IPS DF 6.9 (cell line): ENCODE results near the gene USP27X.

ENCODE experiments used
- DNase-seq: peaks from one replicate; pipeline ENCODE4 v3.0.0-alpha.2; 2013; ENCODE audit warnings: low read depth, low spot score
- H3K27ac ChIP-seq: one replicate; pipeline ENCODE4 v1.5.1; 2013; ENCODE audit warnings: low read length, control low read depth
- H3K27me3 ChIP-seq: 2 replicates; pipeline ENCODE4 v1.6.1; 2013; ENCODE audit warnings: mild to moderate bottlenecking, low read length; ENCODE audit not compliant: control insufficient read depth, insufficient read depth
- H3K36me3 ChIP-seq: 2 replicates; pipeline ENCODE4 v1.6.1; 2013; ENCODE audit warnings: low read length; ENCODE audit not compliant: control insufficient read depth, insufficient read depth
- H3K4me1 ChIP-seq: 2 replicates; pipeline ENCODE4 v1.6.1; 2013; ENCODE audit warnings: low read length; ENCODE audit not compliant: control insufficient read depth, insufficient read depth
- H3K4me3 ChIP-seq: 2 replicates; pipeline ENCODE4 v1.5.1; 2013; ENCODE audit warnings: mild to moderate bottlenecking, low read length
- H3K9me3 ChIP-seq: 2 replicates; pipeline ENCODE4 v1.6.1; 2013; ENCODE audit warnings: low read length, inconsistent platforms; ENCODE audit not compliant: control insufficient read depth, insufficient read depth
- WGBS: extraction: QIAGEN DNeasy Blood & Tissue Kit; methylation state at CpG from one replicate; pipeline ENCODE4 v1.1.7; 2013; ENCODE audit warnings: mixed read lengths, missing lambda C conversion rate; ENCODE audit not compliant: insufficient read length, insufficient coverage; 5-methylcytosine and 5-hydroxymethylcytosine counted together

USP27X gene

GRCh38 chrX:49878834-49879655 lies at the start of gene USP27X:
Gene USP27X, plus strand, starts transcription at chrX:49879484. Its CDS starts 824 bp downstream, at chrX:49880308.
- Histone ChIP-seq H3K27ac (no peak within 1 kb of the TSS), H3K4me1 (no peaks in the 10 kb centered on the region), H3K9me3 (no peaks in the 10 kb centered on the region), H3K27me3 (no peaks in the 10 kb centered on the region), H3K4me3 (peak within 1 kb of the TSS; percentile 82), H3K36me3 (no peaks in the 10 kb centered on the region)
- peak; percentile 25 for DNase-seq
- WGBS: no CpG with 5 or more reads among the region's 60 CpGs

GRCh38 chrX:49838374-49838773 lies 40.9 kb upstream of the USP27X start:
- no peaks in the 10 kb centered on the region for H3K9me3 ChIP-seq
- no peaks in the 10 kb centered on the region for H3K27me3 ChIP-seq
- no peak for DNase-seq
- H3K36me3 ChIP-seq: no peaks in the 10 kb centered on the region
- H3K27ac ChIP-seq: no peak overlapping the region
- H3K4me1 ChIP-seq: no peaks in the 10 kb centered on the region
- no CpG with 5 or more reads among the region's 8 CpGs for WGBS
- no peak overlapping the region for H3K4me3 ChIP-seq

- H3K27me3 ChIP-seq: no peaks in the 10 kb centered on the region
- no peak overlapping the region for H3K4me3 ChIP-seq
- no peak overlapping the region for H3K27ac ChIP-seq
- no peaks in the 10 kb centered on the region for H3K36me3 ChIP-seq
- DNase-seq: no peak
- WGBS: no CpG with 5 or more reads among the region's 3 CpGs
- H3K9me3 ChIP-seq: no peaks in the 10 kb centered on the region
- H3K4me1 ChIP-seq: no peaks in the 10 kb centered on the region
Measured at GRCh38 chrX:49840679-49841078, 38.6 kb upstream of the USP27X start.

- DNase-seq: no peak
- Histone ChIP-seq H3K4me3 (no peak overlapping the region), H3K4me1 (no peaks in the 10 kb centered on the region), H3K27me3 (no peaks in the 10 kb centered on the region), H3K27ac (no peak overlapping the region), H3K36me3 (no peaks in the 10 kb centered on the region), H3K9me3 (no peaks in the 10 kb centered on the region)
Measured at GRCh38 chrX:49842621-49843020, 36.7 kb upstream of the USP27X start.

- H3K36me3 ChIP-seq: no peaks in the 10 kb centered on the region
- WGBS: no CpG with 5 or more reads among the region's 8 CpGs
- no peak for DNase-seq
- H3K4me1 ChIP-seq: no peaks in the 10 kb centered on the region
- H3K4me3 ChIP-seq: no peak overlapping the region
- H3K27me3 ChIP-seq: no peaks in the 10 kb centered on the region
- no peaks in the 10 kb centered on the region for H3K9me3 ChIP-seq
- no peak overlapping the region for H3K27ac ChIP-seq
Measured at GRCh38 chrX:49844611-49845010, 34.7 kb upstream of the USP27X start.

DNA sequence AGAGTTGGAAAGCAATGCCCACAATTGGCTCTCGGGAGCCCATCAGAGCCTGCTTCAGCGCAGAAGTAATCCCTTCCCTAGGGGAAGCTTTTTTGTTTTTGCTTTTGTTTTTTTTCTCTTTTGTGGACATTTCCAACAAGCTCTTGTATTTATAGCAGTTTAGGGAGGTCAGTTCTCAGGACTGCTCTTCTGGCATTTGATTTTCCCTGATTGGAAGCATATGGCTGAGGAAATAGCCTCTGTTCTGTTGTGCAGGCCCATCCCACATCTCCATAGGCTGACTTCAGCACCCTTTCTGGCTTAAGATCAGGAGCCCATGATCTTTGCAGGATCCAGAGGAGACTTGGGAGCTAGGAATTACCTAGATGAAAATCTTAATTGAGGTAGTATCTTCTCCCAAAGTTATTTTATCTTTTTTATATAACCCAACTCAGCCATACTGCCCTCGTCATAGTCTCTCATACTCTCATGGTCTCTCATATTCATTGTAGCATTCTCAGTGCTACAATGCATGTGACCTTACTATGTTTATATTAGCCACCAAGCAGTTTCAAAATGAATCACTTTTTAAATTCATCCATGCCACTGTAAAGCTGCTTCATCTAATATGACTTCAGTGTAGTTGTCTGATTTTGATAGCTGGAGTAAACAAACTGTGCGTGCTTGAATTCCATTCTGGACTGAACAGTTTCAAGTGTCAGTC lies 33.4 kb upstream of the USP27X start:
- Histone ChIP-seq H3K4me1 (no peaks in the 10 kb centered on the region), H3K27ac (no peak overlapping the region), H3K36me3 (no peaks in the 10 kb centered on the region), H3K9me3 (no peaks in the 10 kb centered on the region), H3K27me3 (no peaks in the 10 kb centered on the region), H3K4me3 (no peak overlapping the region)
- no peak for DNase-seq
- WGBS: no CpG with 5 or more reads among the region's 4 CpGs

- Histone ChIP-seq H3K4me3 (no peak overlapping the region), H3K36me3 (no peaks in the 10 kb centered on the region), H3K27ac (no peak overlapping the region), H3K27me3 (no peaks in the 10 kb centered on the region), H3K4me1 (no peaks in the 10 kb centered on the region), H3K9me3 (no peaks in the 10 kb centered on the region)
- no peak for DNase-seq
- no CpG with 5 or more reads among the region's 1 CpG for WGBS
Measured at GRCh38 chrX:49846522-49846921, 32.8 kb upstream of the USP27X start.

DNA sequence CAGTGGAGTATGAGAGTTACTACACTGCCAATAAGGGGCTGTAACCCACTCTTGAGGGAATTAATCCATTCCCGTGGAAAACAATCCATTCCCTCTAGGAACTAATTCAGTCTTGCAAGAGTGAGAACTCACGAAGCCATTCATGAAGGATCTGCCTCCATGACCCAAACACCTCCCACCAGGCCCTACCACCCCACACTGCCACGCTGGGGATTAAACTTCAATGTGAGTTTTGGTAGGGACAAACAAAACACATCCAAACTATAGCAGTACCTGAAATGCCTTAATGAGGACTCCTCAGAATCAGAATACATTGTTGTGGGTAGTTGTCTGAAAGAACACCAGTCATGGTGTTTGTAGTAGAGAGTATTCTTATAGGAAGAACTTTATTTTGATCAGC lies 31.0 kb upstream of the USP27X start:
- no peak overlapping the region for H3K27ac ChIP-seq
- no peaks in the 10 kb centered on the region for H3K4me1 ChIP-seq
- H3K9me3 ChIP-seq: no peaks in the 10 kb centered on the region
- no peak overlapping the region for H3K4me3 ChIP-seq
- WGBS: no CpG with 5 or more reads among the region's 3 CpGs
- H3K27me3 ChIP-seq: no peaks in the 10 kb centered on the region
- H3K36me3 ChIP-seq: no peaks in the 10 kb centered on the region
- no peak for DNase-seq

DNA sequence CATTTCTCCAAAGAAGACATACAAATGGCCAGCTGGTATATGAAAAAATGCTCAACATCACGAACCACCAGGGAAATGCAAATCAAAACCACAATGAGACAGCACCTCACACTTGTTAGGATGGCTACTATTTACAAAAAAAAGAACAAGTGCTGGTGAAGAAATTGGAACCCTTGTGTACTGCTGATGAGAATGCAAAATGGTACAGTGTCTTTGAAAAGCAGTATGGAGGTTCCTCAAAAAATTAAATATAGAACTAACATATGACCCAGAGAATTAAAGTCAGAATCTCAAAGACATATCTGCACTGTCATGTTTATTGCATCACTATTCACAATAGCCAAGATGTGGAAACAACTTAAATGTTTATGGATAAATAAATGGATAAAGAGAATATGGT lies 29.3 kb upstream of the USP27X start:
- no CpG with 5 or more reads among the region's 1 CpG for WGBS
- Histone ChIP-seq H3K9me3 (no peaks in the 10 kb centered on the region), H3K27me3 (no peaks in the 10 kb centered on the region), H3K36me3 (no peaks in the 10 kb centered on the region), H3K4me3 (no peak overlapping the region), H3K4me1 (no peaks in the 10 kb centered on the region), H3K27ac (no peak overlapping the region)
- DNase-seq: no peak

GRCh38 chrX:49853661-49854060 lies 25.6 kb upstream of the USP27X start:
- H3K36me3 ChIP-seq: no peaks in the 10 kb centered on the region
- H3K4me3 ChIP-seq: no peak overlapping the region
- H3K9me3 ChIP-seq: no peaks in the 10 kb centered on the region
- WGBS: no CpG with 5 or more reads among the region's 6 CpGs
- H3K4me1 ChIP-seq: no peaks in the 10 kb centered on the region
- H3K27me3 ChIP-seq: no peaks in the 10 kb centered on the region
- H3K27ac ChIP-seq: no peak overlapping the region
- no peak for DNase-seq

DNA sequence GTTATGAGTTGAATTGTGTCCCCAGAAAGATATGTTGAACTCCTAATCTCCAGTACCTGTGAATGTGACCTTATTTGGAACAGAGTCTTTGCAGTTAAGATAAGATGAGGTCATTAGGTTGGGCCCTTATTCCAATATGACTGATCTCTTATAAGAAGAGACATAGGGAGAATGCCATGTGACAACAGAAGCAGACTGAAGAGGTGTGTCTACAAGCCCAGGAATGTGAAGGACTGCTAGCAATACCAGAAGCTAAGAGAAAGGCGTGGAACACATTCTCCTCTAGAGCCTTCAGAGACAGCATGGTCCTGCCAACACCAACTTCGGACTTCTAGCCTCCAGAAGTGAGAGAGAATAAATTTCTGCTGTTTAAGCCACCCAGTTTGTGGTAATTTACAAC lies 22.5 kb upstream of the USP27X start:
- H3K27ac ChIP-seq: no peak overlapping the region

More for the DNA sequence above, 22.5 kb upstream of the USP27X start:
- DNase-seq: no peak
- Histone ChIP-seq H3K9me3 (no peaks in the 10 kb centered on the region), H3K4me3 (no peak overlapping the region), H3K36me3 (no peaks in the 10 kb centered on the region), H3K4me1 (no peaks in the 10 kb centered on the region), H3K27me3 (no peaks in the 10 kb centered on the region)
- no CpG with 5 or more reads among the region's 2 CpGs for WGBS
